Body of pancreas (tissue), 4 donors: ENCODE data around the gene IFT74.

Source experiments
- CTCF ChIP-seq, 7 experiments: fragments of 450-650 bp in 4 of 7; fragments of 200-600 bp in 3 of 7; sonication (generic) in 3 of 7; IDR thresholded peaks; one replicate each; pipeline ENCODE4 v1.5.1; 2016 to 2019; ENCODE audit warnings: antibody characterized with exemption in 7 of 7
- POLR2A ChIP-seq, 3 donors: fragments of 450-650 bp; IDR thresholded peaks; one replicate each; pipeline ENCODE4 v1.6.1; 2016; ENCODE audit warnings: antibody characterized with exemption in 3 of 3, mild to moderate bottlenecking in 2 of 3

GRCh38 chr9:26974927-26975326, 18.7 kb downstream of the IFT74 start:
- no peak for TF ChIP-seq CTCF (IDR thresholded peaks at IDR 0.05)
- no peak for TF ChIP-seq POLR2A (IDR thresholded peaks at IDR 0.05)
